Spleen (tissue), 11 donors: Measurements from ENCODE around the gene TCL1A. TPM values are rescaled to one million over a fixed set of nuclear protein-coding genes. Genes with fewer than 3 reads are reported as not detected.

ENCODE experiments used
- DNase-seq: peaks from one replicate; pipeline ENCODE4 v3.0.0-alpha.2; 2020
- H3K27ac ChIP-seq, 8 donors: fragments of 200-600 bp; sonication (generic) in 7 of 8; 1 replicate in 4 of 8; 2 replicates in 4 of 8; pipeline versions ENCODE4 v1.5.0 to v1.8.0; 2016 to 2021; ENCODE audit warnings: inconsistent platforms in 4 of 8, mild to moderate bottlenecking in 4 of 8, moderate library complexity in 1 of 8
- H3K27me3 ChIP-seq, 7 donors: fragments of 200-600 bp; sonication (generic) in 6 of 7; replicated peaks in 1 of 7; 1 replicate in 4 of 7; 2 replicates in 3 of 7; pipeline versions ENCODE4 v1.5.0 to v1.8.0; 2016 to 2021; ENCODE audit warnings: inconsistent platforms in 3 of 7, mild to moderate bottlenecking in 1 of 7
- H3K36me3 ChIP-seq, 6 donors: fragments of 200-600 bp; sonication (generic) in 5 of 6; 1 replicate in 4 of 6; 2 replicates in 2 of 6; pipeline versions ENCODE4 v1.5.0 to v1.8.0; 2016 to 2021; ENCODE audit warnings: inconsistent platforms in 2 of 6
- H3K4me1 ChIP-seq, 6 donors: fragments of 200-600 bp; sonication (generic) in 5 of 6; 1 replicate in 3 of 6; 2 replicates in 3 of 6; pipeline versions ENCODE4 v1.5.0 to v1.8.0; 2016 to 2021; ENCODE audit warnings: inconsistent platforms in 3 of 6
- H3K4me3 ChIP-seq, 8 donors: fragments of 200-600 bp; sonication (generic) in 7 of 8; 1 replicate in 4 of 8; 2 replicates in 4 of 8; pipeline versions ENCODE4 v1.5.0 to v1.8.0; 2016 to 2021; ENCODE audit warnings: inconsistent platforms in 4 of 8, mild to moderate bottlenecking in 4 of 8, moderate library complexity in 2 of 8
- H3K9me3 ChIP-seq, 8 donors: fragments of 200-600 bp; sonication (generic) in 7 of 8; 1 replicate in 4 of 8; 2 replicates in 4 of 8; pipeline versions ENCODE4 v1.5.0 to v1.8.0; 2016 to 2021; ENCODE audit warnings: inconsistent platforms in 4 of 8
- CTCF ChIP-seq, 11 experiments: fragments of 200-600 bp in 7 of 11; fragments of 450-650 bp in 4 of 11; sonication (generic) in 4 of 11; IDR thresholded peaks in 8 of 11; conservative IDR thresholded peaks in 3 of 11; 1 replicate in 7 of 11; 2 replicates in 4 of 11; pipeline versions ENCODE4 v1.4.0 to v1.8.0; 2016 to 2021; ENCODE audit warnings: antibody characterized with exemption in 11 of 11, inconsistent platforms in 4 of 11, mild to moderate bottlenecking in 1 of 11
- POLR2A ChIP-seq, 3 donors: fragments of 450-650 bp; IDR thresholded peaks; one replicate each; pipeline ENCODE4 v1.5.1; 2017; ENCODE audit warnings: antibody characterized with exemption in 3 of 3, mild to moderate bottlenecking in 1 of 3
- POLR2AphosphoS5 ChIP-seq, 3 donors: sonication (generic); formaldehyde crosslinking; IDR thresholded peaks; one replicate each; pipeline ENCODE4 v1.5.1; 2017; ENCODE audit warnings: antibody characterized with exemption in 3 of 3
- WGBS, 5 donors: extraction: QIAGEN DNeasy Blood & Tissue Kit in 3 of 5; methylation state at CpG; one replicate each; pipeline versions ENCODE4 v1.1.5 to v1.1.7; 2013 to 2018; 5-methylcytosine and 5-hydroxymethylcytosine counted together
- intact Hi-C: fragments of 100-400 bp; cut with DNase I; formaldehyde crosslinking; loops from one replicate; pipeline ENCODE4 v1.15.0; 2023; ENCODE audit warnings: low total_unique reads
- polyA plus RNA-seq, 3 donors: library from polyadenylated mRNA; stranded (reverse); fragments of 200-250 nt; gene quantifications; one replicate each; pipeline ENCODE4 v1.2.1, GENCODE V29; 2013
- total RNA-seq, 7 donors: library from RNA; depleted of rRNA in 3 of 7; stranded (reverse); fragments of >200 nt in 3 of 7; fragmentation: NEBNext Ultra II Directional in 4 of 7; extraction: Animal tissue kit (Norgen Biotek cat#: 25700) in 4 of 7; gene quantifications; one replicate each; pipeline versions ENCODE4 v1.1.0 to v1.2.1, GENCODE V29; 2016 to 2021
- donor health status: healthy with polysubstance abuse.
- donor health status: DM: no; HTN: no; CAD: no; lungs with moderate emphysema.
- donor health status: DM: no; HTN: no; CAD: no.
- donor health status: Bipolar disorder and iron deficiency.
- donor health status: healthy.
- donor health status: DM: no; HTN: no; CAD: no.
- donor health status: DM: yes; HTN: yes; CAD: no.

TCL1A gene
- total and polyA plus RNA-seq, 10 donors: 12.8 to 520 (median 64.4) TPM

DNA sequence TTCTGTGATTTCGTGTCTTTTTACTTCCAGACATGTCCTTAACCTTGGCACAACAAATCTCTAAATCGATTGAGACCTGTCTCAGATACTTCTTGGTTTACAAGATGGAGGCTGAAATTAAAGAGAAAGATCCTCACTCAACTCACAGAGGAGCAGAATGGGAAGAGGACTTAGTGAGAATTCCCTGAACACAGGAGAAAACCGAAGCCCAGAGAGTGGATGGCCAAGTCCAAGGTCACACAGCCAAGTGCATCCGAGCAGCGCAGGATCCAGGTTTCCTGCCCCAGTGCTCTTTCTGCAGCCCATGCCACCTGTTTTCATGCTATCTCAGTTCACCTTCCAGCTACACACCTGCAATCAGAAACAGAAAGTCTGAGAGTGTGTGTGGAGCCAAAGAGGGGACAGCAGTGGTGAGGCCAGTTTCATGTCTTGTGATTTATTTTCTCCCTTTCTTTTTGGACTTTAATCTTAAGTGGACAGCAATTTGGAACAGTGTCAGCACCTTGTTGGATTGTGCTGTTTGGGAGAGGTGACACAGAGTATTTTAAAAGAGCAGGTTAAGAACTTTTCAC, 50.6 kb downstream of the TCL1A start:
- TF ChIP-seq CTCF (IDR thresholded peaks at IDR 0.05 in 8 of 11, conservative IDR thresholded peaks at IDR 0.05 in 3 of 11) (no peak), POLR2AphosphoS5 (IDR thresholded peaks at IDR 0.05) (no peak)

DNA sequence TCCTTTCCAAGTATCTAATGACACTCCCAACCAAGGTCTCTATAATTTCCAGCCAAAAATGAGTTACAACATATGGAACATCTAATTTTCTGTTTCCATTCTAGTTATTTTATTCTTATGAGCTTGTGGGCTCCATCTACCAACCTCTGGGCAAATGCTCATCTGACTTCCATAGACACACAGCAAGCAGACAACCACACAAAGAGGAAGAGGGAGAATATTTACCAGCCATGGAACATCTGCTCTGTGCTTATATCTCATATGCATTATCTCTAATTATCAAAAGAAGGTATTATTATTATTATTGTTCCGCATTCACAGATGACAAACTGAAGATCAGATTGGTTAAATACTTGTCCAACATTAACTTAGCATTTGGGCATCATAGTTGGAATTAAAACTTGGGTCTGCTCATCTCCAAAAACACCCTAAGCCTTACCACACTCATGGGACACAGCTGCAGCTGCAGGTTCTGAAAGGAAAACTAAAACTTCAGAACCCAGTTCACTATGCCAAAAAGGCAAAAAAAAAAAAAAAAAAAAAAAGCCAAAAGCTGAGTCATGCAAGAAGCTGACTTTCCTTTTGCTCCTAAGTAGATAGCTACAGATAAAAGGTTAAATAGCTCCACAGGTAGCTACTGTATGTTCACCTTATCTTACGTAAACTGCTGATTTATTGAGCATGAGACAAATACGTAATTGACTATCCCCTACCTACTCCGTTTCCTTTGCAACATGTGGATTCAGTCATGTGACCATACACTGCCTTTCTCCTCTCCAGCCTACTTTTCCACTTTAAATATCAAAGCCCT, 51.3 kb downstream of the TCL1A start:
- peak overlapping the region in 3 of 8 donors; percentile 64 to 83 (median 67) for H3K27ac ChIP-seq
- 33 to 79% (median 40%) methylated on average over 4 of the region's 4 CpGs for WGBS, 5 donors
- H3K4me3 ChIP-seq: peak overlapping the region in 1 of 8 donors; percentile 43
- no peak for TF ChIP-seq POLR2AphosphoS5 (IDR thresholded peaks at IDR 0.05)
- TF ChIP-seq CTCF (IDR thresholded peaks at IDR 0.05 in 8 of 11, conservative IDR thresholded peaks at IDR 0.05 in 3 of 11): no peak
- TF ChIP-seq POLR2A (IDR thresholded peaks at IDR 0.05): no peak
- intact Hi-C loops: no loop called here
- DNase-seq: no peak
- peaks cover 0 to 40% (median 4%) of the 10 kb centered on the region in 7 donors for H3K27me3 ChIP-seq
- no peaks in the 10 kb centered on the region for H3K36me3 ChIP-seq
- no peaks in the 10 kb centered on the region for H3K9me3 ChIP-seq
- peaks cover 3 to 48% (median 16%) of the 10 kb centered on the region in 6 donors for H3K4me1 ChIP-seq

More for the DNA sequence above, 50.6 kb downstream of the TCL1A start:
- peaks cover 3 to 55% (median 16%) of the 10 kb centered on the region in 6 donors for H3K4me1 ChIP-seq
- 53 to 72% (median 61%) methylated on average over 5 of the region's 5 CpGs for WGBS, 5 donors
- intact Hi-C loops: no loop called here
- H3K9me3 ChIP-seq: no peaks in the 10 kb centered on the region
- H3K27me3 ChIP-seq: peaks cover 0 to 42% (median 4%) of the 10 kb centered on the region in 7 donors
- DNase-seq: no peak
- peak overlapping the region in 3 of 8 donors; percentile 64 to 83 (median 67) for H3K27ac ChIP-seq
- H3K4me3 ChIP-seq: peak overlapping the region in 1 of 8 donors; percentile 43
- no peaks in the 10 kb centered on the region for H3K36me3 ChIP-seq

- Histone ChIP-seq H3K9me3 (no peaks in the 10 kb centered on the region), H3K27ac (no peak overlapping the region), H3K36me3 (no peaks in the 10 kb centered on the region), H3K27me3 (peaks cover 0 to 25% (median 3%) of the 10 kb centered on the region in 7 donors), H3K4me3 (no peak overlapping the region), H3K4me1 (peaks cover 3 to 31% (median 16%) of the 10 kb centered on the region in 6 donors)
- no peak for DNase-seq
- whole genome bisulfite sequencing, 5 donors: 52 to 71% (median 61%) methylated on average over 13 of the region's 13 CpGs
- intact Hi-C loops: no loop called here
- TF ChIP-seq POLR2A (IDR thresholded peaks at IDR 0.05): no peak
- TF ChIP-seq POLR2AphosphoS5 (IDR thresholded peaks at IDR 0.05): no peak
- no peak for TF ChIP-seq CTCF (IDR thresholded peaks at IDR 0.05 in 8 of 11, conservative IDR thresholded peaks at IDR 0.05 in 3 of 11)
Observed at GRCh38 chr14:95660651-95661515, 53.0 kb downstream of the TCL1A start.
